Measurements from ENCODE around the gene CXADR.
A peak's percentile ranks its signal among the peaks of the same experiment; 100 is the strongest.
"Not testable (repeated sequence)": the region's sequence is repeated elsewhere in the genome, so short reads cannot be mapped to it uniquely, and the experiment has no call there.

The CXADR gene

DNA sequence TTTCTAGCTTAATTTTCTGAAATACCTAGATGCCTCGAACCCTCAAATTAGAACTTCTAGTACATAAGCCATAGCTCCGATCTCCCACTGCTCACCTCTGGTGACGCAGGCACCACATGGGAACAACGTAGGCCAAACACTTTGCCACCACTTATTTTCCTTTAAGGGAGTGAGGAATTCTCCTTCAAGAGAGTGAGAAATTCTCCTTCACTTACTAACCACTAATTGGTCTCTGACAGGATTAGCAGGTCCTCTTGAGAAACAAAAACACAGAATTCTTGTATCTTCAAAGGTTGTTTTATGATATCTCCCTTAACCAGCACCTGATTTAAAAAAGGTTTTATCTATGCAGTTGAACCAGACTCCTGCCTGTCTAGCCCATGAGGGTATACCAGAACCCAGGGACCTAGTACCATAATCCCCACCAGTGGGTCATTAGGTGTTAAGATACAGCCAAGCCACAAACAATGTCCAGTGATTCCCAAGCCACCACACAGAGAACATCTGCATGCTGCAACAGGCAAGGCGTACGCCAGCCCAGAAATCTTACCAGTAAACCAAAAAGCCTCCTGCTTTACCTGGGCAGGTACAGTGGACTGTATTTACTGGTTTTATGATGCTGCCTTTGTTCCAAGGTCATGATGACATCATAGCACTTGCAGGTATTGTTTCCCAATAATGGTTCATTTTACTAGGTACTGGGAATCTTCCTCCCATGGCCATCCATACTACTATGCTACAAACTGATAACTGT lies 20.3 kb upstream of the CXADR start:
- H3K4me3 ChIP-seq (ENCODE audit: low read depth, low read length) = no peak overlapping the region
- DNase-seq (ENCODE audit: low read depth) = peak; percentile 61
- TF ChIP-seq CTCF (conservative IDR thresholded peaks at IDR 0.05; ENCODE audit: low read depth, low read length) = no peak

- TF ChIP-seq CTCF (conservative IDR thresholded peaks at IDR 0.05; ENCODE audit: low read depth, low read length) = no peak
- DNase-seq (ENCODE audit: low read depth) = no peak
- no peak overlapping the region for H3K4me3 ChIP-seq (ENCODE audit: low read depth, low read length)
Observed at GRCh38 chr21:17494051-17494450, 18.8 kb upstream of the CXADR start.

DNA sequence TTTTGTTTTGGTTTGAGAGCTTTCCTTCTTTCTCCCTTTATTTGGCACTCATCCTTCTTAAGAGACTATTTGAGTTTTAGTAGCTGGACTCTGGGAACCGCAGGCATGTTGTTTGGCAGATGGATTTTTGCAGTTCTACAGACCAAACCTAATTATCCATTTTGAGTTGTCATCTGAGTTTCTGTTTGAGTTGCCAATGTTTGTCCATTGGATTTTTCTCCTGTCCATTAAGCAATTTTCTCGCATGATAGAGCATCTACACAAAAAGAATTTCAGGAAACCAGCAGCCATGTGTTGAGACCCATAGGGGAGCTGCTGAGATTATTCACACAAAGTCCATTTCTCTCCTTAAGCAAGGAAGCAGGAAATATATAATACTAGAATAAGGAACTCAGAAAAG lies 17.2 kb upstream of the CXADR start:
- no peak overlapping the region for H3K4me3 ChIP-seq (ENCODE audit: low read depth, low read length)
- no peak for TF ChIP-seq CTCF (conservative IDR thresholded peaks at IDR 0.05; ENCODE audit: low read depth, low read length)
- peak; percentile 40 for DNase-seq (ENCODE audit: low read depth)

DNA sequence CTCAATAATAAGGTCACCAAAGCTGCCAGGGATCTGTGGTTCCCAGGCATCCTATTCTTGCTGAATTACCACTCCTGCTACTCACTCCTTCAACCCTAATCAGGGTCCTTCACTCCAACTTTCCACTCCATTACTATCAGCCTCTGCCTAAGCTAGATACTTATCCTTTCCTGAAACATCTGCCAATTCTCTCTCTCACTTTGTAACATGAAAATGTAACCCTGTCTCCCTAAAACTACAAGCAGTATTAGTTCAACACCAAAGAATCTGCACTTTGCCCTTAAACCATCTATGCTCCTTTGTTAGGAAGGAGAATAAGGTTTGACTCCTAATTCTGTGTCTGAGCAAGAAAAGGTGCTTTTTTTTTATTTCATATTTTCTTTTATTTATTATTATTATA lies 15.5 kb upstream of the CXADR start:
- no peak overlapping the region for H3K4me3 ChIP-seq (ENCODE audit: low read depth, low read length)
- DNase-seq (ENCODE audit: low read depth) = peak; percentile 35
- TF ChIP-seq CTCF (conservative IDR thresholded peaks at IDR 0.05; ENCODE audit: low read depth, low read length) = no peak

- TF ChIP-seq CTCF (conservative IDR thresholded peaks at IDR 0.05; ENCODE audit: low read depth, low read length) = peak; percentile 1
- no peak overlapping the region for H3K4me3 ChIP-seq (ENCODE audit: low read depth, low read length)
- no peak for DNase-seq (ENCODE audit: low read depth)
Observed at GRCh38 chr21:17498586-17498985, 14.3 kb upstream of the CXADR start.

- no peak for DNase-seq (ENCODE audit: low read depth)
- TF ChIP-seq CTCF (conservative IDR thresholded peaks at IDR 0.05; ENCODE audit: low read depth, low read length) = no peak
- no peak overlapping the region for H3K4me3 ChIP-seq (ENCODE audit: low read depth, low read length)
Observed at GRCh38 chr21:17501107-17502006, 11.5 kb upstream of the CXADR start.

DNA sequence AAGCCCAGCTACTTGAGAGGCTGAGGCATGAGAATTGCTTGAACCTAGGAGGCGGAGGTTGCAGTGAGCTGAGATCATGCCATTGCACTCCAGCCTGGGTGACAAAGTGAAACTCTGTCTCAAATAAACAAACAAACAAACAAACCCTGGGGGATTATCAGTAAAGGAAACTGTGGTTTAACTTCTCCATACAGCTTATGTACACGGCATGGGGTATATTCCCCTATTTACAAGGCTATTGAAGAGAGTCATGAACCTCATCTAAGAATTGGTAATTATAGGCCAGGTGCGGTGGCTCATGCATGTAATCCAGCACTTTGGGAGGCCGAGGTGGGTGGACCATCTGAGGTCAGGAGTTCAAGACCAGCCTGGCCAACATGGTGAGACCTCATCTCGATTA lies 9.9 kb upstream of the CXADR start:
- DNase-seq (ENCODE audit: low read depth); H3K4me3 ChIP-seq (ENCODE audit: low read depth, low read length): not testable (repeated sequence)

Data from choroid plexus epithelial cell (primary cell).